ENCODE data around the gene RFC3.

DNA sequence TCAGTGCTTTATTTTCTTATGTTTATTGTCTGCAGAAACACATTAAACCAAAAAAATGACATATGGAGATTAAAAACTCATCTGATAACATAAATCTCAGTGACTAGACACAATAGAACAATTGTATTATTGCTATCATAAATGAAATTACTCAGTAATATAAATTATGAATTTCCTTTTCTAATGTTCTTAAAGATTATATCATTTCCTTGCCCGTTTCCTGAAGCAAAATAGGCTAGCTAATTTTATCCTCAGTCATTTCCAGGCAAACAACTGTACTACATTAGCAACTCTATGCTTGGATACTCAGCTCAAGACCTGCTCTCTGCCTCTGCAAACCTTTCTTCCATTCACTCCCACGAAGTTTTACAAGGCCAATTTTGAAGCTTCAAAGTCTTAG, 61.2 kb downstream of the RFC3 start:
- TF ChIP-seq, protein P1, sequence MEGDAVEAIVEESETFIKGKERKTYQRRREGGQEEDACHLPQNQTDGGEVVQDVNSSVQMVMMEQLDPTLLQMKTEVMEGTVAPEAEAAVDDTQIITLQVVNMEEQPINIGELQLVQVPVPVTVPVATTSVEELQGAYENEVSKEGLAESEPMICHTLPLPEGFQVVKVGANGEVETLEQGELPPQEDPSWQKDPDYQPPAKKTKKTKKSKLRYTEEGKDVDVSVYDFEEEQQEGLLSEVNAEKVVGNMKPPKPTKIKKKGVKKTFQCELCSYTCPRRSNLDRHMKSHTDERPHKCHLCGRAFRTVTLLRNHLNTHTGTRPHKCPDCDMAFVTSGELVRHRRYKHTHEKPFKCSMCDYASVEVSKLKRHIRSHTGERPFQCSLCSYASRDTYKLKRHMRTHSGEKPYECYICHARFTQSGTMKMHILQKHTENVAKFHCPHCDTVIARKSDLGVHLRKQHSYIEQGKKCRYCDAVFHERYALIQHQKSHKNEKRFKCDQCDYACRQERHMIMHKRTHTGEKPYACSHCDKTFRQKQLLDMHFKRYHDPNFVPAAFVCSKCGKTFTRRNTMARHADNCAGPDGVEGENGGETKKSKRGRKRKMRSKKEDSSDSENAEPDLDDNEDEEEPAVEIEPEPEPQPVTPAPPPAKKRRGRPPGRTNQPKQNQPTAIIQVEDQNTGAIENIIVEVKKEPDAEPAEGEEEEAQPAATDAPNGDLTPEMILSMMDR (CRISPR knock-in tag; IDR thresholded peaks at IDR 0.05), result no peak
- TF ChIP-seq TCF7L2 (IDR thresholded peaks at IDR 0.05; ENCODE audit: low read depth, low read length) (no peak), SIN3A (IDR thresholded peaks at IDR 0.05; ENCODE audit: borderline replicate concordance, low read depth, low read length) (no peak), ZSCAN21 (CRISPR knock-in tag; IDR thresholded peaks at IDR 0.05; ENCODE audit: borderline replicate concordance) (no peak), CBX1 (IDR thresholded peaks at IDR 0.05; ENCODE audit: low read depth) (no peak), EZH2 (conservative IDR thresholded peaks at IDR 0.05; ENCODE audit: low read depth, low read length) (no peak), POLR2A (IDR thresholded peaks at IDR 0.05; ENCODE audit: insufficient read depth in 1 of 2, low read depth in 2 of 2, low read length in 2 of 2) (no peak), JUN (CRISPR knock-in tag; IDR thresholded peaks at IDR 0.05) (no peak)
- TF ChIP-seq, protein P2, sequence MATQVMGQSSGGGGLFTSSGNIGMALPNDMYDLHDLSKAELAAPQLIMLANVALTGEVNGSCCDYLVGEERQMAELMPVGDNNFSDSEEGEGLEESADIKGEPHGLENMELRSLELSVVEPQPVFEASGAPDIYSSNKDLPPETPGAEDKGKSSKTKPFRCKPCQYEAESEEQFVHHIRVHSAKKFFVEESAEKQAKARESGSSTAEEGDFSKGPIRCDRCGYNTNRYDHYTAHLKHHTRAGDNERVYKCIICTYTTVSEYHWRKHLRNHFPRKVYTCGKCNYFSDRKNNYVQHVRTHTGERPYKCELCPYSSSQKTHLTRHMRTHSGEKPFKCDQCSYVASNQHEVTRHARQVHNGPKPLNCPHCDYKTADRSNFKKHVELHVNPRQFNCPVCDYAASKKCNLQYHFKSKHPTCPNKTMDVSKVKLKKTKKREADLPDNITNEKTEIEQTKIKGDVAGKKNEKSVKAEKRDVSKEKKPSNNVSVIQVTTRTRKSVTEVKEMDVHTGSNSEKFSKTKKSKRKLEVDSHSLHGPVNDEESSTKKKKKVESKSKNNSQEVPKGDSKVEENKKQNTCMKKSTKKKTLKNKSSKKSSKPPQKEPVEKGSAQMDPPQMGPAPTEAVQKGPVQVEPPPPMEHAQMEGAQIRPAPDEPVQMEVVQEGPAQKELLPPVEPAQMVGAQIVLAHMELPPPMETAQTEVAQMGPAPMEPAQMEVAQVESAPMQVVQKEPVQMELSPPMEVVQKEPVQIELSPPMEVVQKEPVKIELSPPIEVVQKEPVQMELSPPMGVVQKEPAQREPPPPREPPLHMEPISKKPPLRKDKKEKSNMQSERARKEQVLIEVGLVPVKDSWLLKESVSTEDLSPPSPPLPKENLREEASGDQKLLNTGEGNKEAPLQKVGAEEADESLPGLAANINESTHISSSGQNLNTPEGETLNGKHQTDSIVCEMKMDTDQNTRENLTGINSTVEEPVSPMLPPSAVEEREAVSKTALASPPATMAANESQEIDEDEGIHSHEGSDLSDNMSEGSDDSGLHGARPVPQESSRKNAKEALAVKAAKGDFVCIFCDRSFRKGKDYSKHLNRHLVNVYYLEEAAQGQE (IDR thresholded peaks at IDR 0.05; ENCODE audit: borderline replicate concordance in 1 of 2, low read depth in 1 of 2, low read length in 2 of 2), result no peak
- TF ChIP-seq, protein P3, sequence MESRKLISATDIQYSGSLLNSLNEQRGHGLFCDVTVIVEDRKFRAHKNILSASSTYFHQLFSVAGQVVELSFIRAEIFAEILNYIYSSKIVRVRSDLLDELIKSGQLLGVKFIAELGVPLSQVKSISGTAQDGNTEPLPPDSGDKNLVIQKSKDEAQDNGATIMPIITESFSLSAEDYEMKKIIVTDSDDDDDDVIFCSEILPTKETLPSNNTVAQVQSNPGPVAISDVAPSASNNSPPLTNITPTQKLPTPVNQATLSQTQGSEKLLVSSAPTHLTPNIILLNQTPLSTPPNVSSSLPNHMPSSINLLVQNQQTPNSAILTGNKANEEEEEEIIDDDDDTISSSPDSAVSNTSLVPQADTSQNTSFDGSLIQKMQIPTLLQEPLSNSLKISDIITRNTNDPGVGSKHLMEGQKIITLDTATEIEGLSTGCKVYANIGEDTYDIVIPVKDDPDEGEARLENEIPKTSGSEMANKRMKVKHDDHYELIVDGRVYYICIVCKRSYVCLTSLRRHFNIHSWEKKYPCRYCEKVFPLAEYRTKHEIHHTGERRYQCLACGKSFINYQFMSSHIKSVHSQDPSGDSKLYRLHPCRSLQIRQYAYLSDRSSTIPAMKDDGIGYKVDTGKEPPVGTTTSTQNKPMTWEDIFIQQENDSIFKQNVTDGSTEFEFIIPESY (CRISPR knock-in tag; IDR thresholded peaks at IDR 0.05), result no peak
- TF ChIP-seq, protein P4, sequence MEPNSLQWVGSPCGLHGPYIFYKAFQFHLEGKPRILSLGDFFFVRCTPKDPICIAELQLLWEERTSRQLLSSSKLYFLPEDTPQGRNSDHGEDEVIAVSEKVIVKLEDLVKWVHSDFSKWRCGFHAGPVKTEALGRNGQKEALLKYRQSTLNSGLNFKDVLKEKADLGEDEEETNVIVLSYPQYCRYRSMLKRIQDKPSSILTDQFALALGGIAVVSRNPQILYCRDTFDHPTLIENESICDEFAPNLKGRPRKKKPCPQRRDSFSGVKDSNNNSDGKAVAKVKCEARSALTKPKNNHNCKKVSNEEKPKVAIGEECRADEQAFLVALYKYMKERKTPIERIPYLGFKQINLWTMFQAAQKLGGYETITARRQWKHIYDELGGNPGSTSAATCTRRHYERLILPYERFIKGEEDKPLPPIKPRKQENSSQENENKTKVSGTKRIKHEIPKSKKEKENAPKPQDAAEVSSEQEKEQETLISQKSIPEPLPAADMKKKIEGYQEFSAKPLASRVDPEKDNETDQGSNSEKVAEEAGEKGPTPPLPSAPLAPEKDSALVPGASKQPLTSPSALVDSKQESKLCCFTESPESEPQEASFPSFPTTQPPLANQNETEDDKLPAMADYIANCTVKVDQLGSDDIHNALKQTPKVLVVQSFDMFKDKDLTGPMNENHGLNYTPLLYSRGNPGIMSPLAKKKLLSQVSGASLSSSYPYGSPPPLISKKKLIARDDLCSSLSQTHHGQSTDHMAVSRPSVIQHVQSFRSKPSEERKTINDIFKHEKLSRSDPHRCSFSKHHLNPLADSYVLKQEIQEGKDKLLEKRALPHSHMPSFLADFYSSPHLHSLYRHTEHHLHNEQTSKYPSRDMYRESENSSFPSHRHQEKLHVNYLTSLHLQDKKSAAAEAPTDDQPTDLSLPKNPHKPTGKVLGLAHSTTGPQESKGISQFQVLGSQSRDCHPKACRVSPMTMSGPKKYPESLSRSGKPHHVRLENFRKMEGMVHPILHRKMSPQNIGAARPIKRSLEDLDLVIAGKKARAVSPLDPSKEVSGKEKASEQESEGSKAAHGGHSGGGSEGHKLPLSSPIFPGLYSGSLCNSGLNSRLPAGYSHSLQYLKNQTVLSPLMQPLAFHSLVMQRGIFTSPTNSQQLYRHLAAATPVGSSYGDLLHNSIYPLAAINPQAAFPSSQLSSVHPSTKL (CRISPR knock-in tag; IDR thresholded peaks at IDR 0.05), result no peak
